HepG2 (cell line): ENCODE results near the gene PARD3. TPM values are rescaled to one million over a fixed set of nuclear protein-coding genes. Genes with fewer than 3 reads are reported as not detected.

ENCODE experiments used
- CEBPB ChIP-seq: IDR thresholded peaks from 2 replicates; pipeline ENCODE4 v1.6.1; 2011; ENCODE audit warnings: low read depth, low read length, improper control_type of control experiment, borderline replicate concordance
- CREB1 ChIP-seq, 2 experiments: fragments of 450-650 bp in 1 of 2; IDR thresholded peaks; 2 replicates each; pipeline ENCODE4 v1.6.1; 2016 to 2017; ENCODE audit warnings: control low read depth in 1 of 2, mild to moderate bottlenecking in 1 of 2, missing compliant biosample characterization in 1 of 2, missing genetic modification characterization in 1 of 2
- EED ChIP-seq: sonication (generic); formaldehyde crosslinking; IDR thresholded peaks from 2 replicates; pipeline ENCODE4 v1.5.0; 2020; ENCODE audit warnings: mild to moderate bottlenecking, missing genetic modification reagents
- LCORL ChIP-seq, 2 experiments: fragments of 450-650 bp in 1 of 2; sonication (generic) in 1 of 2; formaldehyde crosslinking in 1 of 2; IDR thresholded peaks; 2 replicates each; pipeline versions ENCODE4 v1.5.0 to v1.6.1; 2017 to 2020; ENCODE audit warnings: antibody characterized with exemption in 1 of 2, missing genetic modification reagents in 1 of 2
- NAIF1 ChIP-seq: sonication (generic); formaldehyde crosslinking; IDR thresholded peaks from 2 replicates; pipeline ENCODE4 v1.5.0; 2020; ENCODE audit warnings: mild to moderate bottlenecking, missing genetic modification reagents, borderline replicate concordance
- PHB2 ChIP-seq: fragments of 450-650 bp; IDR thresholded peaks from 2 replicates; pipeline ENCODE4 v1.6.1; 2018; ENCODE audit not compliant: partially characterized antibody
- PHF21A ChIP-seq: sonication (generic); formaldehyde crosslinking; IDR thresholded peaks from 2 replicates; pipeline ENCODE4 v1.5.0; 2020; ENCODE audit warnings: mild to moderate bottlenecking, missing genetic modification reagents
- RCOR2 ChIP-seq: IDR thresholded peaks from 2 replicates; pipeline ENCODE4 v1.6.1; 2016; ENCODE audit warnings: missing biosample characterization, missing genetic modification reagents
- SP140L ChIP-seq: sonication (generic); formaldehyde crosslinking; IDR thresholded peaks from 2 replicates; pipeline ENCODE4 v1.4.0; 2020; ENCODE audit warnings: missing genetic modification reagents, borderline replicate concordance
- U2AF2 ChIP-seq: fragments of 200-400 bp; formaldehyde crosslinking; IDR thresholded peaks from 2 replicates; pipeline ENCODE4 v1.6.1; 2017; ENCODE audit warnings: low read depth, mild to moderate bottlenecking, low read length
- ZC3H13 ChIP-seq: sonication (generic); formaldehyde crosslinking; IDR thresholded peaks from 2 replicates; pipeline ENCODE4 v1.8.1; 2023; ENCODE audit warnings: mild to moderate bottlenecking, missing genetic modification reagents, moderate library complexity
- ZNF792 ChIP-seq: IDR thresholded peaks from 2 replicates; pipeline ENCODE4 v1.6.1; 2016
- ZSCAN31 ChIP-seq: sonication (generic); formaldehyde crosslinking; IDR thresholded peaks from 2 replicates; pipeline ENCODE4 v1.5.0; 2020; ENCODE audit warnings: low read depth, mild to moderate bottlenecking, missing genetic modification reagents
- polyA plus RNA-seq, 8 experiments: library from polyadenylated mRNA; depleted of rRNA in 3 of 8; stranded (reverse) in 7 of 8; unstranded in 1 of 8; fragments of >200 nt; fragmentation: Illumina TruSeq in 4 of 8; extraction: Trizol in 4 of 8; gene quantifications; 2 replicates each; pipeline versions ENCODE4 v1.2.1 to v1.2.3, GENCODE V29; 2011 to 2016; ENCODE audit warnings: low read depth in 4 of 8, missing spikeins in 1 of 8, mixed read lengths in 1 of 8; ENCODE audit not compliant: insufficient read depth in 1 of 8
- total RNA-seq, 5 experiments: library from RNA; depleted of rRNA; stranded (reverse); fragments of >200 nt; fragmentation: Illumina TruSeq; extraction: Trizol; gene quantifications; 2 replicates each; pipeline ENCODE4 v1.2.3, GENCODE V29; 2016; ENCODE audit warnings: low read depth in 1 of 5
- TF ChIP-seq, protein P1 (sequence below), 2 experiments: sonication (generic) in 1 of 2; formaldehyde crosslinking in 1 of 2; IDR thresholded peaks; 2 replicates each; pipeline versions ENCODE4 v1.4.0 to v1.6.1; 2018 to 2020; ENCODE audit warnings: missing genetic modification reagents in 2 of 2, borderline replicate concordance in 1 of 2, low read depth in 1 of 2, mild to moderate bottlenecking in 1 of 2, missing biosample characterization in 1 of 2
- TF ChIP-seq, protein P2 (sequence below): sonication (generic); formaldehyde crosslinking; IDR thresholded peaks from 2 replicates; pipeline ENCODE4 v1.4.0; 2020; ENCODE audit warnings: missing genetic modification reagents, borderline replicate concordance
- TF ChIP-seq, protein P3 (sequence below): IDR thresholded peaks from 2 replicates; pipeline ENCODE4 v1.6.1; 2016; ENCODE audit warnings: missing compliant biosample characterization, missing genetic modification reagents, borderline replicate concordance
- TF ChIP-seq, protein P4 (sequence below): sonication (generic); formaldehyde crosslinking; conservative IDR thresholded peaks from 2 replicates; pipeline ENCODE4 v1.4.0; 2020; ENCODE audit warnings: missing genetic modification reagents
- TF ChIP-seq, protein P5 (sequence below): sonication (generic); formaldehyde crosslinking; IDR thresholded peaks from 2 replicates; pipeline ENCODE4 v1.4.0; 2020; ENCODE audit warnings: missing genetic modification reagents, borderline replicate concordance

PARD3 gene
- total and polyA plus RNA-seq, 2 of the 13 experiments (the other 11 are each of a cell fraction or from before 2014, with no cell fraction given), result 40.9 to 60.0 TPM

DNA sequence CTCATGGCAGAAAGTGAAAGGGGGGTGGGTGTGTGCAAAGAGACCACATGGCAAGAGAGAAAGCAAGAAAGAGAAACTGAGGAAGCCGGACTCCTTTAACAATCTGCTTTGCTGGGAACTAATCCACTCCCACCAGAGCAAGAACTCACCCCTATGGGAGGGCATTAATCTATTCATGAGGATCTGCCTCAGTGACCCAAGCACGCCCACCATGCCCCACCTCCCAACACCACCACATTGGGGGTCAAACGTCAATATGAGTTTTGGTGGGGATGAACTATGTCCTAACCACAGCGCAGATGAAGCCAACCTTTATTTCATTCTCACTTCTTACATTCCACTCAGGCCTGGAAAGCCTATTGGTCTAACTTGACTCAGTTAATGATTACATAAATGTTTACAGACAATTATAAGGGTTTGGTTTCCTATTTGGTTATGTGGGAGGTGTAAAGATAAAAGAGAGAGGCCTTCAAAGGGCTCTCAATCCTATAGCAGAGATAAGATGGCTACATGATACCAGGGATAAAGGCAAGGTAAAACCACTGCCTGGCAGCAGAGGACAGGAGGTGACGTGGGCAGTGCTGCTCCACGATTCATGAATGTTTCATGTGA, 601.8 kb downstream of the PARD3 start (continued):
- TF ChIP-seq CREB1 (IDR thresholded peaks at IDR 0.05) (peak; percentile 72), CREB1 (CRISPR knock-in tag; IDR thresholded peaks at IDR 0.05) (peak; percentile 87), ZNF792 (peak; percentile 82; the same call in 1 of the 2 replicates), CEBPB (0 out of 2 replicates have a peak, but pooled peaks have one; percentile 10), PHF21A (CRISPR knock-in tag) (peak; percentile 61; the same call in 1 of the 2 replicates), EED (no peak), ZC3H13 (CRISPR knock-in tag) (no peak), LCORL (IDR thresholded peaks at IDR 0.05) (0 out of 2 replicates have a peak, but pooled peaks have one; percentile 57), LCORL (CRISPR knock-in tag; IDR thresholded peaks at IDR 0.05) (peak; percentile 21; the same call in 1 of the 2 replicates), SP140L (CRISPR knock-in tag) (0 out of 2 replicates have a peak, but pooled peaks have one; percentile 30), NAIF1 (no peak; the same call in 1 of the 2 replicates), U2AF2 (no peak), ZSCAN31 (CRISPR knock-in tag) (peak; percentile 48; the same call in 1 of the 2 replicates), RCOR2 (CRISPR knock-in tag) (peak; percentile 87), PHB2 (no peak)
- TF ChIP-seq, protein P1, sequence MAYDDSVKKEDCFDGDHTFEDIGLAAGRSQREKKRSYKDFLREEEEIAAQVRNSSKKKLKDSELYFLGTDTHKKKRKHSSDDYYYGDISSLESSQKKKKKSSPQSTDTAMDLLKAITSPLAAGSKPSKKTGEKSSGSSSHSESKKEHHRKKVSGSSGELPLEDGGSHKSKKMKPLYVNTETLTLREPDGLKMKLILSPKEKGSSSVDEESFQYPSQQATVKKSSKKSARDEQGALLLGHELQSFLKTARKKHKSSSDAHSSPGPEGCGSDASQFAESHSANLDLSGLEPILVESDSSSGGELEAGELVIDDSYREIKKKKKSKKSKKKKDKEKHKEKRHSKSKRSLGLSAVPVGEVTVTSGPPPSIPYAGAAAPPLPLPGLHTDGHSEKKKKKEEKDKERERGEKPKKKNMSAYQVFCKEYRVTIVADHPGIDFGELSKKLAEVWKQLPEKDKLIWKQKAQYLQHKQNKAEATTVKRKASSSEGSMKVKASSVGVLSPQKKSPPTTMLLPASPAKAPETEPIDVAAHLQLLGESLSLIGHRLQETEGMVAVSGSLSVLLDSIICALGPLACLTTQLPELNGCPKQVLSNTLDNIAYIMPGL (CRISPR knock-in tag; IDR thresholded peaks at IDR 0.05; ENCODE audit: borderline replicate concordance in 1 of 2, low read depth in 1 of 2), result peak in 1 of 2 experiments; percentile 51; a peak in 1 of 4 replicates
- TF ChIP-seq, protein P2, sequence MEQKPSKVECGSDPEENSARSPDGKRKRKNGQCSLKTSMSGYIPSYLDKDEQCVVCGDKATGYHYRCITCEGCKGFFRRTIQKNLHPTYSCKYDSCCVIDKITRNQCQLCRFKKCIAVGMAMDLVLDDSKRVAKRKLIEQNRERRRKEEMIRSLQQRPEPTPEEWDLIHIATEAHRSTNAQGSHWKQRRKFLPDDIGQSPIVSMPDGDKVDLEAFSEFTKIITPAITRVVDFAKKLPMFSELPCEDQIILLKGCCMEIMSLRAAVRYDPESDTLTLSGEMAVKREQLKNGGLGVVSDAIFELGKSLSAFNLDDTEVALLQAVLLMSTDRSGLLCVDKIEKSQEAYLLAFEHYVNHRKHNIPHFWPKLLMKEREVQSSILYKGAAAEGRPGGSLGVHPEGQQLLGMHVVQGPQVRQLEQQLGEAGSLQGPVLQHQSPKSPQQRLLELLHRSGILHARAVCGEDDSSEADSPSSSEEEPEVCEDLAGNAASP (CRISPR knock-in tag), result peak; percentile 78; the same call in 1 of the 2 replicates
- TF ChIP-seq, protein P3, sequence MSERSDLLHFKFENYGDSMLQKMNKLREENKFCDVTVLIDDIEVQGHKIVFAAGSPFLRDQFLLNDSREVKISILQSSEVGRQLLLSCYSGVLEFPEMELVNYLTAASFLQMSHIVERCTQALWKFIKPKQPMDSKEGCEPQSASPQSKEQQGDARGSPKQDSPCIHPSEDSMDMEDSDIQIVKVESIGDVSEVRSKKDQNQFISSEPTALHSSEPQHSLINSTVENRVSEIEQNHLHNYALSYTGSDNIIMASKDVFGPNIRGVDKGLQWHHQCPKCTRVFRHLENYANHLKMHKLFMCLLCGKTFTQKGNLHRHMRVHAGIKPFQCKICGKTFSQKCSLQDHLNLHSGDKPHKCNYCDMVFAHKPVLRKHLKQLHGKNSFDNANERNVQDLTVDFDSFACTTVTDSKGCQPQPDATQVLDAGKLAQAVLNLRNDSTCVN (CRISPR knock-in tag), result no peak
- TF ChIP-seq, protein P4, sequence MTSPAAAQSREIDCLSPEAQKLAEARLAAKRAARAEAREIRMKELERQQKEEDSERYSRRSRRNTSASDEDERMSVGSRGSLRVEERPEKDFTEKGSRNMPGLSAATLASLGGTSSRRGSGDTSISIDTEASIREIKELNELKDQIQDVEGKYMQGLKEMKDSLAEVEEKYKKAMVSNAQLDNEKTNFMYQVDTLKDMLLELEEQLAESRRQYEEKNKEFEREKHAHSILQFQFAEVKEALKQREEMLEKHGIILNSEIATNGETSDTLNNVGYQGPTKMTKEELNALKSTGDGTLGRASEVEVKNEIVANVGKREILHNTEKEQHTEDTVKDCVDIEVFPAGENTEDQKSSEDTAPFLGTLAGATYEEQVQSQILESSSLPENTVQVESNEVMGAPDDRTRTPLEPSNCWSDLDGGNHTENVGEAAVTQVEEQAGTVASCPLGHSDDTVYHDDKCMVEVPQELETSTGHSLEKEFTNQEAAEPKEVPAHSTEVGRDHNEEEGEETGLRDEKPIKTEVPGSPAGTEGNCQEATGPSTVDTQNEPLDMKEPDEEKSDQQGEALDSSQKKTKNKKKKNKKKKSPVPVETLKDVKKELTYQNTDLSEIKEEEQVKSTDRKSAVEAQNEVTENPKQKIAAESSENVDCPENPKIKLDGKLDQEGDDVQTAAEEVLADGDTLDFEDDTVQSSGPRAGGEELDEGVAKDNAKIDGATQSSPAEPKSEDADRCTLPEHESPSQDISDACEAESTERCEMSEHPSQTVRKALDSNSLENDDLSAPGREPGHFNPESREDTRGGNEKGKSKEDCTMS (CRISPR knock-in tag), result no peak
- TF ChIP-seq, protein P5, sequence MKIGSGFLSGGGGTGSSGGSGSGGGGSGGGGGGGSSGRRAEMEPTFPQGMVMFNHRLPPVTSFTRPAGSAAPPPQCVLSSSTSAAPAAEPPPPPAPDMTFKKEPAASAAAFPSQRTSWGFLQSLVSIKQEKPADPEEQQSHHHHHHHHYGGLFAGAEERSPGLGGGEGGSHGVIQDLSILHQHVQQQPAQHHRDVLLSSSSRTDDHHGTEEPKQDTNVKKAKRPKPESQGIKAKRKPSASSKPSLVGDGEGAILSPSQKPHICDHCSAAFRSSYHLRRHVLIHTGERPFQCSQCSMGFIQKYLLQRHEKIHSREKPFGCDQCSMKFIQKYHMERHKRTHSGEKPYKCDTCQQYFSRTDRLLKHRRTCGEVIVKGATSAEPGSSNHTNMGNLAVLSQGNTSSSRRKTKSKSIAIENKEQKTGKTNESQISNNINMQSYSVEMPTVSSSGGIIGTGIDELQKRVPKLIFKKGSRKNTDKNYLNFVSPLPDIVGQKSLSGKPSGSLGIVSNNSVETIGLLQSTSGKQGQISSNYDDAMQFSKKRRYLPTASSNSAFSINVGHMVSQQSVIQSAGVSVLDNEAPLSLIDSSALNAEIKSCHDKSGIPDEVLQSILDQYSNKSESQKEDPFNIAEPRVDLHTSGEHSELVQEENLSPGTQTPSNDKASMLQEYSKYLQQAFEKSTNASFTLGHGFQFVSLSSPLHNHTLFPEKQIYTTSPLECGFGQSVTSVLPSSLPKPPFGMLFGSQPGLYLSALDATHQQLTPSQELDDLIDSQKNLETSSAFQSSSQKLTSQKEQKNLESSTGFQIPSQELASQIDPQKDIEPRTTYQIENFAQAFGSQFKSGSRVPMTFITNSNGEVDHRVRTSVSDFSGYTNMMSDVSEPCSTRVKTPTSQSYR (CRISPR knock-in tag), result peak; percentile 31; the same call in 1 of the 2 replicates
